Urinary bladder (tissue), 4 donors: ENCODE data around the gene RASD1. TPM values are rescaled to one million over a fixed set of nuclear protein-coding genes. Genes with fewer than 3 reads are reported as not detected.
"Not testable (repeated sequence)": the region's sequence is repeated elsewhere in the genome, so short reads cannot be mapped to it uniquely, and the experiment has no call there.

Experiments used
- DNase-seq: peaks from one replicate; pipeline ENCODE4 v3.0.0-alpha.2; 2015; ENCODE audit errors: extremely low spot score
- H3K27ac ChIP-seq: one replicate; pipeline ENCODE4 v1.5.1; 2013; ENCODE audit warnings: low read depth, mild to moderate bottlenecking, moderate library complexity
- H3K36me3 ChIP-seq: one replicate; pipeline ENCODE4 v1.6.1; 2013; ENCODE audit warnings: mild to moderate bottlenecking, moderate library complexity; ENCODE audit not compliant: insufficient read depth
- H3K4me1 ChIP-seq: one replicate; pipeline ENCODE4 v1.6.1; 2013; ENCODE audit warnings: mild to moderate bottlenecking, moderate library complexity; ENCODE audit not compliant: insufficient read depth
- H3K4me3 ChIP-seq: one replicate; pipeline ENCODE4 v1.5.1; 2013; ENCODE audit warnings: low read depth, low read length
- WGBS: extraction: QIAGEN DNeasy Blood & Tissue Kit; methylation state at CpG from one replicate; pipeline ENCODE4 v1.1.7; 2013; 5-methylcytosine and 5-hydroxymethylcytosine counted together
- polyA plus RNA-seq: library from polyadenylated mRNA; stranded (reverse); fragments of 200-250 nt; gene quantifications from one replicate; pipeline ENCODE4 v1.2.3, GENCODE V29; 2013
- total RNA-seq: library from RNA; depleted of rRNA; stranded (reverse); fragments of >200 nt; gene quantifications from one replicate; pipeline ENCODE4 v1.2.3, GENCODE V29; 2014
- donor health status: healthy with polysubstance abuse.
- donor health status: healthy.

The RASD1 gene
- total and polyA plus RNA-seq, 2 donors: 2.6 to 12.5 TPM

DNA sequence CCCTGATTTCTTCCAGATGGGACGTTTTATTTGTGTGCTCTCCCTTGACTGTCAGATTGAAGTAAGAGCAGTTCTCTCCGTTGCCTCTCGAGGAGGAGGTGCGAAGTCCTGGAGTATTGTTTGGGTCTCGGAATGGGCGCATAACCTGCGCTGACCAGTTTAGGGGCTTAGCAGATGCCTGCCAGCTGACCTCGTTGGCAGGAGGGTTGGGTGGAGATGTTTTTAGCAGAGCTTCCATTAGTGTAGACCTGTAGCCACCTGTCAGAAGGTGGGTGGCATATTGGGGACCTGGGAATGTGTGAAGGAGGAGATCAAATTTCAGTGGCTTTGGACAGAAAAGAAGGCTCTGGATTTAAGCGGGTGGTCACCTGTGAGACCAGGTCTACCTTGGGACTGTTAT lies 3.6 kb downstream of the RASD1 start:
- Histone ChIP-seq H3K4me3 (no peak overlapping the region), H3K27ac (no peak overlapping the region)

GRCh38 chr17:17492085-17492484 lies 4.1 kb downstream of the RASD1 start:
- H3K4me3 ChIP-seq: no peak overlapping the region
- DNase-seq: no peak
- H3K27ac ChIP-seq: no peak overlapping the region
- peaks cover 3% of the 10 kb centered on the region for H3K36me3 ChIP-seq
- no peaks in the 10 kb centered on the region for H3K4me1 ChIP-seq
- 80% methylated on average over 11 of the region's 11 CpGs for WGBS

More for the DNA sequence above, 3.6 kb downstream of the RASD1 start:
- no peaks in the 10 kb centered on the region for H3K4me1 ChIP-seq
- no peak for DNase-seq
- H3K36me3 ChIP-seq: peaks cover 3% of the 10 kb centered on the region
- 89% methylated on average over 9 of the region's 9 CpGs for WGBS

DNA sequence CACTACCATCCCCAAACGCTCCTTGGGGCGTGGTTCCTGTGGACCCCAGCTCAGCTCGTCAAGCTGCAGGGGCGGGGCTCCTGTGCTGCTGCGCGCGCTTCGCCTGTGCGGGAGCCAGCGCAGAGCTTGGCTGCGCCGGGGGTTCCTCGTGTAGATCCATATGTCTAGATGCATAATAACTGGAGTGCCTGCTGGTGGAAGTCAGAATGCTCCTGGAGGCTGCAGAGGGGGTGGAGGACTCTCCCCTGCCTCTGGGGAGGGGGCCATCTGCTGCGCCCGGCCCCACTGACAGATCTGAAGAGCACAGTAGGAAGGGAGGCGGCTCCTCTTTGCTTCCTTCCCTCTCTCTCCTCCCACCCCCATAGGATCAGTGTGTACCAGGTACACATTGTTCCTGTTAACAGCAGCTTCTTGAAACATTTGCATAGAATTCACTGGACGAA lies 4.6 kb downstream of the RASD1 start:
- Histone ChIP-seq H3K4me3 (no peak overlapping the region), H3K4me1 (no peaks in the 10 kb centered on the region), H3K36me3 (peaks cover 3% of the 10 kb centered on the region), H3K27ac (no peak overlapping the region)
- 88% methylated on average over 17 of the region's 17 CpGs for WGBS
- no peak for DNase-seq

DNA sequence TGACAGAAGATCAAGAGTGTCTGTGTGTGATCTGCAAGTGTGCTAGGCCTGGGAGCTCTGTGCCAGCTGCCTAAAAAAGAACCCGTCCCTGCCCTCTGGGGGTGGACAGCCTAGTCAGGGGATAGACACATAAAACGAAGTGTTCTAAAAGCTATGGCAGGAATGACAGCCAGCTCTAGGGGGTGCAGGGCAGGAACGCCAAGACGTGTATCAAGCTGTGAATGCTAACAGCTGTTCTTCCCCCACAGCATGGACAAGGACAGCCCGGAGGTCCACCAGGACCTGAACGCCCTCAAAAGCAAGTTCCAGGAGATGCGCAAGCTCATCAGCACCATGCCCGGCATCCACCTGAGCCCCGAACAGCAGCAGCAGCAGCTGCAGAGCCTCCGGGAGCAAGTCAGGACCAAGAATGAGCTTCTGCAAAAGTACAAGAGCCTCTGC lies 5.1 kb downstream of the RASD1 start:
- 80% methylated on average over 10 of the region's 10 CpGs for WGBS
- DNase-seq: no peak
- H3K36me3 ChIP-seq: peaks cover 3% of the 10 kb centered on the region

GRCh38 chr17:17487998-17488397 lies 8.2 kb downstream of the RASD1 start:
- H3K4me1 ChIP-seq: no peaks in the 10 kb centered on the region

More for the DNA sequence above, 5.1 kb downstream of the RASD1 start:
- Histone ChIP-seq H3K4me1 (no peaks in the 10 kb centered on the region), H3K4me3 (no peak overlapping the region), H3K27ac (no peak overlapping the region)

DNA sequence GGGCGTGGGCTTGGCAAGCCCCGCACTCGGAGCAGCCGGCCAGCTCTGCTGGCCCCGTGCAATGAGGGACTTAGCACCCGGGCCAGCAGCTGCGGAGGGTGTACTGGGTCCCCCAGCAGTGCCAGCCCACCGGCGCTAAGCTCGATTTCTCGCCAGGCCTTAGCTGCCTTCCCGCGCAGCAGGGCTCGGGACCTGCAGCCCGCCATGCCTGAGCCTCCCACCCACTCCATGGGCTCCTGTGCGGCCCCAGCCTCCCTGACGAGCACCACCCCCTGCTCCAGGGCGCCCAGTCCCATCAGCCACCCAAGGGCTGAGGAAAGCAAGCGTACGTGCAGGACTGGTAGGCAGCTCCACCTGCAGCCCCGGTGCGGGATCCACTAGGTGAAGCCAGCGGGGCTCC lies 9.8 kb downstream of the RASD1 start:
- H3K4me1 ChIP-seq, H3K4me3 ChIP-seq, H3K36me3 ChIP-seq, H3K27ac ChIP-seq, DNase-seq: not testable (repeated sequence)
- WGBS: 98% methylated on average over 23 of the region's 23 CpGs

More at GRCh38 chr17:17487998-17488397, 8.2 kb downstream of the RASD1 start:
- no peak overlapping the region for H3K27ac ChIP-seq
- no peak for DNase-seq
- H3K36me3 ChIP-seq: peaks cover 4% of the 10 kb centered on the region
- H3K4me3 ChIP-seq: no peak overlapping the region
- 49% methylated on average over 2 of the region's 2 CpGs for WGBS

- Histone ChIP-seq H3K27ac (no peak overlapping the region), H3K4me3 (no peak overlapping the region), H3K4me1 (no peaks in the 10 kb centered on the region), H3K36me3 (peaks cover 2% of the 10 kb centered on the region)
- WGBS: 91% methylated on average over 6 of the region's 6 CpGs
- DNase-seq: no peak
Observed at GRCh38 chr17:17485420-17485819, 10.8 kb downstream of the RASD1 start.

DNA sequence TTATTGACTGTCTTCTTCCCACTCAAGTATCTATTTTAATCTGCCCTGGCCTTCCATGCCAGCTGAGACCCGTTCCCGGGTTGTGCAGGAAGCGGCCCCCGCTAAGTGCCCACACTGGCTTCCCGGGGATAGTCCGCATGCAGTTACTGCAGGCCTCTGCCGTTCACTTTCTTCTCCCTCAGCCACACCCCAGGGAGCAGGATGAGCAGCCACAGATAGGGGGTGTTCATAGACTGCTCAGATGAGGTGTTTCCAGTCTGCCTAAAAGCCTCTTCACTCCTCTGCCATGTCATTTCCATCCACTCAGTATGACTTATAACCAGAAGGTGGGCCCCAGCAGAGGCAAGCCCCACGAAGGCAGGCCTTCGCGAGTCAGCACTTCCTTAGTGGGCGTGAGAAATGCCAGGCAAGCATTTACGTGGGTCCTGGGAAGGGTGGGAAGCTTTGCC lies 11.7 kb downstream of the RASD1 start:
- no peak overlapping the region for H3K27ac ChIP-seq
- H3K4me3 ChIP-seq: no peak overlapping the region
- WGBS: 68% methylated on average over 12 of the region's 12 CpGs
- H3K4me1 ChIP-seq: no peaks in the 10 kb centered on the region
- H3K36me3 ChIP-seq: peaks cover 2% of the 10 kb centered on the region
- DNase-seq: no peak

DNA sequence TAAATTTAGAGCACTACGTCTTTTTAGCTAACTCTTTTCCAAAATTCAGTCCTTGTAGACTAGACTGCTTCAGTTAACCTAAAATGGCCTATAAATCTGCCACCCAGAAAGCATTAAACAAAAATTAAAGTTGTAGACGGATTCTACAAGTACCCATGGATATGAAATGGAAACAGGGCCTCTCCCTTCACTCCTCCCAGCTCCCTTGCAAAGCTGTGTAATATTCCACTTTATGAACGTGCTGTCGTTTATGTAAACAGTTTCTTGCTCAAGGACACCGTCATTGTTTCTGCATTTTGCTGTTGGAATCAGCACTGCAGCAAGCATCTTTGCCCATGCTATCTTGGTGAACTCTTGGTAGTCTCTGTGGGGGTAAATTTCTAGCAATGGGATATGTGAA lies 14.3 kb downstream of the RASD1 start:
- 72% methylated on average over 5 of the region's 5 CpGs for WGBS
- Histone ChIP-seq H3K27ac (no peak overlapping the region), H3K4me3 (no peak overlapping the region), H3K36me3 (peaks cover 2% of the 10 kb centered on the region), H3K4me1 (no peaks in the 10 kb centered on the region)
- DNase-seq: no peak

GRCh38 chr17:17480593-17481148 lies 15.5 kb downstream of the RASD1 start:
- peaks cover 2% of the 10 kb centered on the region for H3K36me3 ChIP-seq
- no peak overlapping the region for H3K4me3 ChIP-seq
- DNase-seq: no peak
- H3K27ac ChIP-seq: no peak overlapping the region
- H3K4me1 ChIP-seq: no peaks in the 10 kb centered on the region
- WGBS: 79% methylated on average over 6 of the region's 6 CpGs

GRCh38 chr17:17479209-17479608 lies 17.0 kb downstream of the RASD1 start:
- H3K27ac ChIP-seq: no peak overlapping the region
- no peak overlapping the region for H3K4me3 ChIP-seq
- DNase-seq: no peak
- WGBS: 95% methylated on average over 3 of the region's 3 CpGs
- H3K36me3 ChIP-seq: no peaks in the 10 kb centered on the region
- H3K4me1 ChIP-seq: no peaks in the 10 kb centered on the region

DNA sequence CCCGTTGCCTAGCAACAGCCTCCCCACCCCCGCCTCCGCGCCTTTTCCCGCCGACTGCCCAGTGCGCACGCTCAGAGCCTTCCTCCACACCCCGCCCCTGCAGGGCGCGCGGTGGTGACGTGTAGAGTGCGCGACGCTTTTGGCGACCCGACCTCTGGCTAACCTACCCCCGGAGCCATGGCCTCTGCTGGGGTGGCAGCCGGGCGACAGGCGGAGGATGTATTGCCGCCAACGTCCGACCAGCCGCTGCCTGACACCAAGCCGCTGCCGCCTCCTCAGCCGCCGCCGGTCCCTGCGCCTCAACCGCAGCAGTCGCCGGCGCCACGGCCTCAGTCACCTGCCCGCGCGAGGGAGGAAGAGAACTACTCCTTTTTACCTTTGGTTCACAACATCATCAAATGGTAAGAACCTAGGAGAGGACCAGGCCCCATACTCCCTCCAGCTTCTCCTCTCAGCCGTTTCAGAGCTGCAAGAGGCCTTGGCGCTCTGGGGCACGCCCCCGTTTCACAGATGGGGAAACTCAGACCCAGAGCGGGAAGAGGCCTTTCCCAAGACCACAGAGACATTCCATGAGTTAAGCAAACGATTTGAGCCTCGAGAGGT lies 19.2 kb downstream of the RASD1 start, which contains the start of gene MED9:
MED9 (plus strand) TSS at position 136 of the 603 bp plus-strand sequence; CDS start at position 178, 42 bp downstream.
- peak; percentile 78 for DNase-seq
- WGBS: under 1% methylated on average over 47 of the region's 47 CpGs
- Histone ChIP-seq H3K4me1 (no peaks in the 10 kb centered on the region), H3K4me3 (peak within 1 kb of the TSS; percentile 82), H3K36me3 (no peaks in the 10 kb centered on the region), H3K27ac (peak within 1 kb of the TSS; percentile 75)

- 63% methylated on average over 7 of the region's 7 CpGs for WGBS
- Histone ChIP-seq H3K4me1 (no peaks in the 10 kb centered on the region), H3K36me3 (no peaks in the 10 kb centered on the region), H3K27ac (no peak overlapping the region), H3K4me3 (no peak overlapping the region)
- no peak for DNase-seq
Observed at GRCh38 chr17:17474341-17474740, 21.9 kb downstream of the RASD1 start.

GRCh38 chr17:17472333-17472920 lies 23.8 kb downstream of the RASD1 start:
- no peak for DNase-seq
- H3K27ac ChIP-seq: no peak overlapping the region
- 57% methylated on average over 8 of the region's 8 CpGs for WGBS
- H3K36me3 ChIP-seq: no peaks in the 10 kb centered on the region
- H3K4me1 ChIP-seq: no peaks in the 10 kb centered on the region
- H3K4me3 ChIP-seq: no peak overlapping the region
